H9 (cell line): ENCODE data around the gene TNFRSF11A. TPM values are rescaled to one million over a fixed set of nuclear protein-coding genes. Genes with fewer than 3 reads are reported as not detected.

Experiments
- DNase-seq: peaks from one replicate; pipeline ENCODE4 v3.0.0-alpha.2; 2017
- H2AFZ ChIP-seq: one replicate; pipeline ENCODE4 v1.6.1; 2013; ENCODE audit warnings: mild to moderate bottlenecking, low read length, control low read depth, moderate library complexity
- H2AK5ac ChIP-seq: 2 replicates; pipeline ENCODE4 v1.6.1; 2013; ENCODE audit warnings: low read length, control low read depth, mixed read lengths; ENCODE audit not compliant: insufficient read length
- H2BK120ac ChIP-seq: one replicate; pipeline ENCODE4 v1.6.1; 2013; ENCODE audit warnings: low read depth, mild to moderate bottlenecking, low read length, control low read depth, inconsistent platforms; ENCODE audit not compliant: poor library complexity, severe bottlenecking
- H2BK12ac ChIP-seq: 2 replicates; pipeline ENCODE4 v1.6.1; 2013; ENCODE audit warnings: low read length, control low read depth, mixed read lengths, low read depth; ENCODE audit not compliant: insufficient read length
- H2BK15ac ChIP-seq: 2 replicates; pipeline ENCODE4 v1.6.1; 2013; ENCODE audit warnings: low read depth, low read length, control low read depth
- H2BK20ac ChIP-seq: one replicate; pipeline ENCODE4 v1.6.1; 2013; ENCODE audit warnings: low read depth, mild to moderate bottlenecking, low read length, control low read depth, inconsistent platforms; ENCODE audit not compliant: poor library complexity, severe bottlenecking
- H2BK5ac ChIP-seq: 2 replicates; pipeline ENCODE4 v1.6.1; 2013; ENCODE audit warnings: low read length, control low read depth, mixed read lengths; ENCODE audit not compliant: insufficient read length
- H3K14ac ChIP-seq: 2 replicates; pipeline ENCODE4 v1.6.1; 2013; ENCODE audit warnings: low read length, control low read depth; ENCODE audit not compliant: insufficient read depth
- H3K18ac ChIP-seq: 2 replicates; pipeline ENCODE4 v1.6.1; 2013; ENCODE audit warnings: low read depth, mild to moderate bottlenecking, mixed read lengths, low read length, control low read depth; ENCODE audit not compliant: insufficient read length
- H3K23ac ChIP-seq: 2 replicates; pipeline ENCODE4 v1.6.1; 2013; ENCODE audit warnings: low read length, control low read depth, mixed read lengths, low read depth; ENCODE audit not compliant: insufficient read length
- H3K23me2 ChIP-seq: 2 replicates; pipeline ENCODE4 v1.6.1; 2013; ENCODE audit warnings: low read depth, mild to moderate bottlenecking, mixed read lengths, low read length, control low read depth; ENCODE audit not compliant: insufficient read length, poor library complexity, severe bottlenecking
- H3K27ac ChIP-seq: 2 replicates; pipeline ENCODE4 v1.5.1; 2013; ENCODE audit warnings: low read length, control low read depth, mixed read lengths, low read depth; ENCODE audit not compliant: insufficient read length
- H3K27me3 ChIP-seq: 2 replicates; pipeline ENCODE4 v1.6.1; 2013; ENCODE audit warnings: low read length, control low read depth, inconsistent platforms; ENCODE audit not compliant: insufficient read depth
- H3K4ac ChIP-seq: 2 replicates; pipeline ENCODE4 v1.6.1; 2013; ENCODE audit warnings: low read depth, mild to moderate bottlenecking, control low read depth, inconsistent platforms, low read length, moderate library complexity
- H3K4me1 ChIP-seq: 2 replicates; pipeline ENCODE4 v1.6.1; 2013; ENCODE audit warnings: low read length, control low read depth, inconsistent platforms; ENCODE audit not compliant: insufficient read depth
- H3K4me2 ChIP-seq: 2 replicates; pipeline ENCODE4 v1.6.1; 2013; ENCODE audit warnings: low read length, control low read depth, mixed read lengths; ENCODE audit not compliant: insufficient read length, insufficient read depth
- H3K56ac ChIP-seq: 2 replicates; pipeline ENCODE4 v1.6.1; 2013; ENCODE audit warnings: low read depth, mild to moderate bottlenecking, mixed read lengths, low read length, control low read depth; ENCODE audit not compliant: insufficient read length
- H3K79me1 ChIP-seq: 2 replicates; pipeline ENCODE4 v1.6.1; 2013; ENCODE audit warnings: low read depth, mild to moderate bottlenecking, moderate library complexity, low read length, control low read depth, inconsistent platforms; ENCODE audit not compliant: insufficient read depth, poor library complexity, severe bottlenecking
- H3K79me2 ChIP-seq: 2 replicates; pipeline ENCODE4 v1.6.1; 2013; ENCODE audit warnings: low read length, control low read depth, inconsistent platforms; ENCODE audit not compliant: insufficient read depth
- H3K9ac ChIP-seq: 2 replicates; pipeline ENCODE4 v1.6.1; 2013; ENCODE audit warnings: low read length, control low read depth, mixed read lengths; ENCODE audit not compliant: insufficient read length; ENCODE audit errors: extremely low read depth
- H3K9me3 ChIP-seq: one replicate; pipeline ENCODE4 v1.6.1; 2013; ENCODE audit warnings: low read depth, low read length, inconsistent platforms; ENCODE audit not compliant: control insufficient read depth
- H3T11ph ChIP-seq: one replicate; pipeline ENCODE4 v1.6.1; 2013; ENCODE audit warnings: mild to moderate bottlenecking, low read length, control low read depth, inconsistent platforms
- H4K20me1 ChIP-seq: one replicate; pipeline ENCODE4 v1.6.1; 2013; ENCODE audit not compliant: control insufficient read depth, insufficient read length, insufficient read depth
- H4K5ac ChIP-seq: 2 replicates; pipeline ENCODE4 v1.6.1; 2013; ENCODE audit warnings: low read depth, mild to moderate bottlenecking, mixed read lengths, low read length, control low read depth; ENCODE audit not compliant: insufficient read length
- H4K8ac ChIP-seq: replicated peaks from 2 replicates; pipeline ENCODE4 v1.6.1; 2013; ENCODE audit warnings: low read length, control low read depth, mixed read lengths, low read depth; ENCODE audit not compliant: insufficient read length
- H4K91ac ChIP-seq: 2 replicates; pipeline ENCODE4 v1.6.1; 2013; ENCODE audit warnings: low read depth, mild to moderate bottlenecking, moderate library complexity, mixed read lengths, low read length, control low read depth; ENCODE audit not compliant: insufficient read length
- H3K27ac Mint-ChIP-seq, 3 experiments: 2 replicates in 2 of 3; 3 replicates in 1 of 3; pipeline ENCODE4 v1.8.0; 2020 to 2021; ENCODE audit warnings: mixed read lengths in 3 of 3, mild to moderate bottlenecking in 1 of 3, moderate library complexity in 1 of 3
- H3K27me3 Mint-ChIP-seq: 2 replicates; pipeline ENCODE4 v1.8.0; 2021; ENCODE audit warnings: low read depth, mild to moderate bottlenecking, moderate library complexity, mixed read lengths
- H3K36me3 Mint-ChIP-seq, 3 experiments: 2 replicates in 2 of 3; 3 replicates in 1 of 3; pipeline ENCODE4 v1.8.0; 2020 to 2021; ENCODE audit warnings: low read depth in 3 of 3, mixed read lengths in 3 of 3; ENCODE audit not compliant: insufficient read depth in 1 of 3
- H3K4me1 Mint-ChIP-seq, 2 experiments: 2 replicates each; pipeline ENCODE4 v1.8.0; 2020; ENCODE audit warnings: mixed read lengths in 2 of 2
- H3K4me3 Mint-ChIP-seq, 2 experiments: 2 replicates in 1 of 2; 3 replicates in 1 of 2; pipeline ENCODE4 v1.8.0; 2020 to 2021; ENCODE audit warnings: mild to moderate bottlenecking in 2 of 2, mixed read lengths in 2 of 2, moderate library complexity in 1 of 2
- H3K9me3 Mint-ChIP-seq, 2 experiments: 2 replicates in 1 of 2; 3 replicates in 1 of 2; pipeline ENCODE4 v1.8.0; 2020; ENCODE audit warnings: mild to moderate bottlenecking in 2 of 2, mixed read lengths in 2 of 2, moderate library complexity in 1 of 2
- CTCF ChIP-seq: fragments of 200-600 bp; sonication (generic); conservative IDR thresholded peaks from 3 replicates; pipeline ENCODE4 v1.8.0; 2021; ENCODE audit warnings: antibody characterized with exemption, mild to moderate bottlenecking
- WGBS: extraction: QIAGEN DNeasy Blood & Tissue Kit; methylation state at CpG from one replicate; pipeline ENCODE4 v1.1.7; 2013; ENCODE audit warnings: missing lambda C conversion rate, low lambda C conversion rate, mixed read lengths; ENCODE audit not compliant: insufficient read length; ENCODE audit errors: extremely low coverage; 5-methylcytosine and 5-hydroxymethylcytosine counted together
- total RNA-seq: library from RNA; stranded (reverse); gene quantifications from 2 replicates; pipeline ENCODE4 v1.2.1, GENCODE V29; 2021

Gene TNFRSF11A
- total RNA-seq, 1 experiment from 2014 or later = 7.8 TPM

- H3K79me1 ChIP-seq = no peaks in the 10 kb centered on the region
- no peaks in the 10 kb centered on the region for H3K9me3 ChIP-seq
- H3K79me2 ChIP-seq = no peaks in the 10 kb centered on the region
- H3K9me3 Mint-ChIP-seq = no peaks in the 10 kb centered on the region
- H3K27ac Mint-ChIP-seq = no peak overlapping the region
- H3K4ac ChIP-seq = no peak overlapping the region
- H3K4me3 Mint-ChIP-seq = no peak overlapping the region
- H3K27me3 Mint-ChIP-seq = peaks cover 3% of the 10 kb centered on the region; the same call in 1 of the 2 replicates
- H2BK15ac ChIP-seq = no peak overlapping the region
- no peak overlapping the region for H2AFZ ChIP-seq
- TF ChIP-seq CTCF = no peak
- no peak overlapping the region for H3K9ac ChIP-seq
- H3K27ac ChIP-seq = no peak overlapping the region
- H4K91ac ChIP-seq = no peak overlapping the region
- H2BK12ac ChIP-seq = no peak overlapping the region
- no peaks in the 10 kb centered on the region for H3K27me3 ChIP-seq
- no peaks in the 10 kb centered on the region for H4K20me1 ChIP-seq
- H4K5ac ChIP-seq = no peak overlapping the region
- H3K18ac ChIP-seq = no peak overlapping the region
- H2AK5ac ChIP-seq = no peak overlapping the region
- no peak overlapping the region for H3K23ac ChIP-seq
- H4K8ac ChIP-seq = no peak overlapping the region
- no peak for DNase-seq
- no peak overlapping the region for H3K56ac ChIP-seq
- H2BK120ac ChIP-seq = no peak overlapping the region
- no peak overlapping the region for H2BK20ac ChIP-seq
- no peaks in the 10 kb centered on the region for H3K23me2 ChIP-seq
- H3T11ph ChIP-seq = no peak overlapping the region
- H3K4me1 ChIP-seq = no peaks in the 10 kb centered on the region; the same call in 1 of the 2 replicates
- H3K4me1 Mint-ChIP-seq = peaks cover 10 to 11% of the 10 kb centered on the region in 2 experiments
- no peak overlapping the region for H2BK5ac ChIP-seq
- no peak overlapping the region for H3K14ac ChIP-seq
- H3K4me2 ChIP-seq = no peak overlapping the region
- H3K36me3 Mint-ChIP-seq = no peaks in the 10 kb centered on the region; a peak in 1 of 7 replicates
- WGBS = no CpG with 5 or more reads among the region's 11 CpGs
Observed at GRCh38 chr18:62435435-62436031, 110.4 kb downstream of the TNFRSF11A start.
